ENCODE measurements around the gene NEAT1.

DNA sequence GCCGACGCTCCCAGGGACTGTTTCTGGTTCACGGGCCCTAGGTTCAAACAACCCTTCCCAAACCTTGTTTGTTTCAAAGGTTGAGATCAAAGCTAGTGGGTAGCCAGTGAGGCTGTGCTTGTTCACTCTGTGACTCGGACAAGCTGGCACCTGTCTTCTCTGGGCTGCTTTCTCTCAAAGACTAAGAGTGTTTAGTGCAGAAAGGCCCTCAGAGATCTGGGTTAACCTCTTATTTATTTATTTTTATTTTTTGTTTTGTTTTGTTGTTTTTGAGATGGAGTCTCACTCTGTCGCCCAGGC, 63.3 kb downstream of the NEAT1 start:
- TF ChIP-seq, protein P1, sequence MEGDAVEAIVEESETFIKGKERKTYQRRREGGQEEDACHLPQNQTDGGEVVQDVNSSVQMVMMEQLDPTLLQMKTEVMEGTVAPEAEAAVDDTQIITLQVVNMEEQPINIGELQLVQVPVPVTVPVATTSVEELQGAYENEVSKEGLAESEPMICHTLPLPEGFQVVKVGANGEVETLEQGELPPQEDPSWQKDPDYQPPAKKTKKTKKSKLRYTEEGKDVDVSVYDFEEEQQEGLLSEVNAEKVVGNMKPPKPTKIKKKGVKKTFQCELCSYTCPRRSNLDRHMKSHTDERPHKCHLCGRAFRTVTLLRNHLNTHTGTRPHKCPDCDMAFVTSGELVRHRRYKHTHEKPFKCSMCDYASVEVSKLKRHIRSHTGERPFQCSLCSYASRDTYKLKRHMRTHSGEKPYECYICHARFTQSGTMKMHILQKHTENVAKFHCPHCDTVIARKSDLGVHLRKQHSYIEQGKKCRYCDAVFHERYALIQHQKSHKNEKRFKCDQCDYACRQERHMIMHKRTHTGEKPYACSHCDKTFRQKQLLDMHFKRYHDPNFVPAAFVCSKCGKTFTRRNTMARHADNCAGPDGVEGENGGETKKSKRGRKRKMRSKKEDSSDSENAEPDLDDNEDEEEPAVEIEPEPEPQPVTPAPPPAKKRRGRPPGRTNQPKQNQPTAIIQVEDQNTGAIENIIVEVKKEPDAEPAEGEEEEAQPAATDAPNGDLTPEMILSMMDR (IDR thresholded peaks at IDR 0.05; ENCODE audit: low read depth, low read length): no peak
- TF ChIP-seq POLR2A (IDR thresholded peaks at IDR 0.05; ENCODE audit: extremely low read depth, insufficient read length) (no peak), MYC (IDR thresholded peaks at IDR 0.05; ENCODE audit: low read depth, low read length) (no peak)
- TF ChIP-seq, protein P2, sequence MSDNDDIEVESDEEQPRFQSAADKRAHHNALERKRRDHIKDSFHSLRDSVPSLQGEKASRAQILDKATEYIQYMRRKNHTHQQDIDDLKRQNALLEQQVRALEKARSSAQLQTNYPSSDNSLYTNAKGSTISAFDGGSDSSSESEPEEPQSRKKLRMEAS (IDR thresholded peaks at IDR 0.05; ENCODE audit: low read depth, low read length): no peak

Measured in NB4 (cell line).